Neural progenitor cell (in vitro differentiated cells): Measurements from ENCODE around the gene NKD2. TPM values are rescaled to one million over a fixed set of nuclear protein-coding genes. Genes with fewer than 3 reads are reported as not detected.

ENCODE experiments used
- DNase-seq: peaks from one replicate; pipeline ENCODE4 v3.0.0-alpha.2; 2016; ENCODE audit warnings: low spot score
- H2AFZ ChIP-seq: fragments of 200-600 bp; sonication (generic); replicated peaks from 2 replicates; pipeline ENCODE4 v1.6.1; 2016; ENCODE audit warnings: antibody characterized with exemption
- H3F3A ChIP-seq: fragments of 200-600 bp; sonication (generic); 2 replicates; pipeline ENCODE4 v1.6.1; 2016; ENCODE audit warnings: antibody characterized with exemption, low read depth
- H3K27ac ChIP-seq: fragments of 200-600 bp; sonication (generic); 2 replicates; pipeline ENCODE4 v1.5.1; 2016; ENCODE audit warnings: mild to moderate bottlenecking
- H3K27me3 ChIP-seq: fragments of 200-600 bp; sonication (generic); 2 replicates; pipeline ENCODE4 v1.6.1; 2016; ENCODE audit warnings: mild to moderate bottlenecking, moderate library complexity
- H3K36me3 ChIP-seq: fragments of 200-600 bp; sonication (generic); 2 replicates; pipeline ENCODE4 v1.5.1; 2016
- H3K4me1 ChIP-seq: fragments of 200-600 bp; sonication (generic); 2 replicates; pipeline ENCODE4 v1.6.1; 2016; ENCODE audit warnings: mixed run types
- H3K4me2 ChIP-seq: fragments of 200-600 bp; sonication (generic); 2 replicates; pipeline ENCODE4 v1.6.1; 2016
- H3K4me3 ChIP-seq: fragments of 200-600 bp; sonication (generic); 2 replicates; pipeline ENCODE4 v1.5.1; 2016
- H3K79me2 ChIP-seq: fragments of 200-600 bp; sonication (generic); 2 replicates; pipeline ENCODE4 v1.6.1; 2016; ENCODE audit warnings: low read depth
- H3K9ac ChIP-seq: fragments of 200-600 bp; sonication (generic); 2 replicates; pipeline ENCODE4 v1.6.1; 2016
- H3K9me3 ChIP-seq: fragments of 200-600 bp; sonication (generic); 2 replicates; pipeline ENCODE4 v1.5.1; 2016; ENCODE audit warnings: low read depth
- H4K20me1 ChIP-seq: fragments of 200-600 bp; sonication (generic); 2 replicates; pipeline ENCODE4 v1.6.1; 2016; ENCODE audit warnings: low read depth
- H3K27ac Mint-ChIP-seq: 3 replicates; pipeline ENCODE4 v1.8.0; 2021; ENCODE audit warnings: mixed read lengths
- H3K27me3 Mint-ChIP-seq: 2 replicates; pipeline ENCODE4 v1.8.0; 2022; ENCODE audit warnings: low read depth, mild to moderate bottlenecking, inconsistent platforms, moderate library complexity, mixed read lengths; ENCODE audit not compliant: insufficient read depth
- H3K36me3 Mint-ChIP-seq: 3 replicates; pipeline ENCODE4 v1.8.0; 2021; ENCODE audit warnings: mixed read lengths
- H3K4me1 Mint-ChIP-seq: 3 replicates; pipeline ENCODE4 v1.8.0; 2021; ENCODE audit warnings: mixed read lengths
- H3K4me3 Mint-ChIP-seq: 3 replicates; pipeline ENCODE4 v1.8.0; 2021; ENCODE audit warnings: mild to moderate bottlenecking, moderate library complexity, mixed read lengths
- H3K9me3 Mint-ChIP-seq: 3 replicates; pipeline ENCODE4 v1.8.0; 2020; ENCODE audit warnings: mixed read lengths
- EZH2 ChIP-seq: fragments of 200-600 bp; sonication (generic); IDR thresholded peaks from 2 replicates; pipeline ENCODE4 v1.6.1; 2017; ENCODE audit warnings: antibody characterized with exemption, mild to moderate bottlenecking, moderate library complexity
- EZH2phosphoT487 ChIP-seq: fragments of 200-600 bp; sonication (generic); IDR thresholded peaks from 2 replicates; pipeline ENCODE4 v1.6.1; 2017; ENCODE audit warnings: antibody characterized with exemption
- total RNA-seq: library from RNA; depleted of rRNA; stranded (reverse); fragments of >200 nt; gene quantifications from 2 replicates; pipeline ENCODE4 v1.2.3, GENCODE V29; 2015; ENCODE audit warnings: low replicate concordance
- TF ChIP-seq, protein P1 (sequence below): fragments of 200-600 bp; sonication (generic); IDR thresholded peaks from 2 replicates; pipeline ENCODE4 v1.5.1; 2017; ENCODE audit warnings: antibody characterized with exemption, mild to moderate bottlenecking

NKD2 gene
- total RNA-seq, 1 donor from 2014 or later = 1.3 TPM

DNA sequence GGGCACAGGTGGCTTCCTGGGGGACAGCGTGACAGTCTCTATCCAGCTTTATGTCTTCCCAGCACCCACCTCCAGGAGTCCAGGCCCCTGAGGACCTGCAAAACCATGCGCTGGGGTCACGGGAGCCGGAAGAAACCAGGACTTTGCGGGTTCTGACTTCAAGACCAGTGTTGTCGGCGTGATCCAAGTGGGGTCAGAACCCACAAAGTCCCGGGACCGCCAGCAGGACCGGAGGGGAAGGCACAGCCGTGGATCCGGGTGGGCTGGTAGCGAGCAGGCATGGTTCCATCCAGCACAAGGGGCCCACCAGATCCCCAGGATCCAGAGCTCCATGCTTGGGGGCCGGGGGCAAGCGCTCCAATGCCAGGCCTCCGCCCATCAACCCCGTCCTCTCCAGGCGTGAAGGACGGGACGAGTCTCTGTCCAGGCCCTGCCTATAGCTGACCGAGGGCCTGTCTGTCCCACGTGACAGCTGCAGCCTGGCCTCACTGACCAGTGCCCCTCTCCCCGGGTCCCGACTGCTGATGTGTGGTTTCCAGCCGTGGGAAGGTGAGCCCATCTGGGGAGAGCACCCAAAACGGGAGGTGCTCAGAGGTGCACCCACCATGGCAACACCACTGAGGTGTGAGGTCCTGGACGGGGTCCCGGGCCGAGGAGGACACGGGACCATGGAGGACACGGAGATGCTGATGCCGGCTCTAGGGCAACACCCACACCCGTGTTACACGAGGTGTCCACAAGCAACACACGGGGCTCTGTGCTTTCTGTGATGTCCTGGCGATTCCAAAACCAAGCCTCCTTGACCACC lies 54.4 kb downstream of the NKD2 start:
- no peaks in the 10 kb centered on the region for H3K36me3 Mint-ChIP-seq
- H3K27ac Mint-ChIP-seq = no peak overlapping the region
- Histone ChIP-seq H3K27ac (no peak overlapping the region), H3K4me1 (no peaks in the 10 kb centered on the region), H3K9ac (no peak overlapping the region), H4K20me1 (peaks cover 7% of the 10 kb centered on the region), H3F3A (no peaks in the 10 kb centered on the region), H3K4me3 (no peak overlapping the region), H3K4me2 (no peak overlapping the region), H3K27me3 (no peaks in the 10 kb centered on the region), H3K79me2 (no peaks in the 10 kb centered on the region), H2AFZ (no peak overlapping the region), H3K9me3 (no peaks in the 10 kb centered on the region), H3K36me3 (no peaks in the 10 kb centered on the region)
- peaks cover 5% of the 10 kb centered on the region for H3K4me1 Mint-ChIP-seq
- no peak overlapping the region for H3K4me3 Mint-ChIP-seq
- H3K9me3 Mint-ChIP-seq = no peaks in the 10 kb centered on the region
- TF ChIP-seq, protein P1, sequence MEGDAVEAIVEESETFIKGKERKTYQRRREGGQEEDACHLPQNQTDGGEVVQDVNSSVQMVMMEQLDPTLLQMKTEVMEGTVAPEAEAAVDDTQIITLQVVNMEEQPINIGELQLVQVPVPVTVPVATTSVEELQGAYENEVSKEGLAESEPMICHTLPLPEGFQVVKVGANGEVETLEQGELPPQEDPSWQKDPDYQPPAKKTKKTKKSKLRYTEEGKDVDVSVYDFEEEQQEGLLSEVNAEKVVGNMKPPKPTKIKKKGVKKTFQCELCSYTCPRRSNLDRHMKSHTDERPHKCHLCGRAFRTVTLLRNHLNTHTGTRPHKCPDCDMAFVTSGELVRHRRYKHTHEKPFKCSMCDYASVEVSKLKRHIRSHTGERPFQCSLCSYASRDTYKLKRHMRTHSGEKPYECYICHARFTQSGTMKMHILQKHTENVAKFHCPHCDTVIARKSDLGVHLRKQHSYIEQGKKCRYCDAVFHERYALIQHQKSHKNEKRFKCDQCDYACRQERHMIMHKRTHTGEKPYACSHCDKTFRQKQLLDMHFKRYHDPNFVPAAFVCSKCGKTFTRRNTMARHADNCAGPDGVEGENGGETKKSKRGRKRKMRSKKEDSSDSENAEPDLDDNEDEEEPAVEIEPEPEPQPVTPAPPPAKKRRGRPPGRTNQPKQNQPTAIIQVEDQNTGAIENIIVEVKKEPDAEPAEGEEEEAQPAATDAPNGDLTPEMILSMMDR = no peak
- no peak for TF ChIP-seq EZH2phosphoT487
- no peak for DNase-seq
- H3K27me3 Mint-ChIP-seq = peaks cover 5% of the 10 kb centered on the region

DNA sequence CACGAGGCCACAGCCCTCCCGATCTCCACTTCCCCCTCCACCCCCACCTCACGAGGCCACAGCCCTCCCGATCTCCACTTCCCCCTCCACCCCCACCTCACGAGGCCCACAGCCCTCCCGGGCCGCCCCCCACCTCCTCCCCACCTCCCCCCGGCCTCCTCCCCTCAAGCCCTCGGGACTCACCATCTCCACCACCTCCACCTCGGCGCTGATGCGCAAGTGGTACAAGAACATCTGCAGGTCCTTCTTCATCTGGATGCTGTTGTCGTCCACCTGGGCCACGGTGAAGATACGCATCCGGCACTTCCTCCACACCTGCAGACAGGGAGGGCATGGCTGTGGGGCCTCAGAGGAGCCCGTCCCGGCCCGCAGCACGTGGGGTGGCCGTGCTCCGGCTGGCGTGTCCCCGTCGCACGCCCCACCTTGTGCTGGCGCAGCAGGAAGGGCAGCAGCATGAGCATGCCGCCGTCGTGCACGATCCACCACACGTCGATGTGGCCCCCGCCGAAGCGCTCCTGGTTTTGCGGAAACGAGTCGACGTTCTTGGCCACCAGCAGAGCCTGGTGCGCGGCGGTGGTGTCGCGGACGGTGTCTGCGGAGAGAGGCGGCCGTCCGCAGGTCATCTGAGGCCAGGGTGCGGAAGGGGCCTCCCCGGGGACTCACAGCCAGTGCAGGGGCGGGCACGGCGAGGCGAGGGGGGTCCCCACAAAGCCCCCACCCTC lies 55.2 kb downstream of the NKD2 start:
- H3K27me3 Mint-ChIP-seq = peaks cover 5% of the 10 kb centered on the region
- no peak overlapping the region for H3K4me3 ChIP-seq

DNA sequence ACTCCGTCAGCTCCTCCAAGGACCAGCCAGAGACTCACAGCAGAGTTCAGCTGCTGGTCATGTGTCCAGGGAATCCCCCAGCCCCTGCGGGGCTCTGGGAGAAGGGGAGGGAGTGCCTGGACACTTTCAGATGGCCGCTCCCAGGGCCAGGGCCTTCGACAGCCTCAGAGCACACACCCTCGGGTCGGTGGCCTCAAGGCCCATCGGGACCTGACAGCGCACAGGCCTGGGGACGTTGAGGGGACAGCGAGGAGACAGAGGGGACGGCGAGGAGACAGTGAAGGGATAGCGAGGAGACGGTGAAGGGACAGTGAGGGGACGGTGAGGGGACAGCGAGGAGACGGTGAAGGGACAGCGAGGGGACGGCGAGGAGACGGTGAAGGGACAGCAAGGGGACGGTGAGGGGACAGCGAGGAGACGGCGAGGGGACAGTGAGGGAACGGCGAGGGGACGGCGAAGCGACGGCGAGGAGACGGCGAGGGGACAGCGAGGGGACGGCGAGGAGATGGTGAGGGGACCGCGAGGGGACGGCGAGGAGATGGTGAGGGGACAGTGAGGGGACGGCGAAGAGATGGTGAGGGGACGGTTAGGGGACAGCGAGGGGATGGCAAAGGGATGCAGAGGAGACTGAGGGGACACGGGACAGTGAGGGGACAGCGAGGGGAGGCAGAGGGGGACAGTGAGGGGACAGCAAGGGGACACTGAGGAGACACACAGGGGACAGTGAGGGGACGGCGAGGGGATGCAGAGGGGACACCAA lies 56.0 kb downstream of the NKD2 start:
- TF ChIP-seq, protein P1 = no peak
- TF ChIP-seq EZH2phosphoT487 (no peak), EZH2 (no peak)
- no peak for DNase-seq
- no peaks in the 10 kb centered on the region for H3K36me3 Mint-ChIP-seq
- H3K4me1 Mint-ChIP-seq = peaks cover 5% of the 10 kb centered on the region
- Histone ChIP-seq H3K27ac (no peak overlapping the region), H3K4me2 (no peak overlapping the region), H3K79me2 (no peaks in the 10 kb centered on the region), H3K27me3 (no peaks in the 10 kb centered on the region), H3K4me1 (no peaks in the 10 kb centered on the region), H3K4me3 (no peak overlapping the region), H4K20me1 (peaks cover 8% of the 10 kb centered on the region), H3F3A (no peaks in the 10 kb centered on the region), H3K9ac (no peak overlapping the region), H2AFZ (no peak overlapping the region), H3K36me3 (no peaks in the 10 kb centered on the region), H3K9me3 (no peaks in the 10 kb centered on the region)
- H3K9me3 Mint-ChIP-seq = no peaks in the 10 kb centered on the region
- no peak overlapping the region for H3K4me3 Mint-ChIP-seq
- no peak overlapping the region for H3K27ac Mint-ChIP-seq
- peaks cover 5% of the 10 kb centered on the region for H3K27me3 Mint-ChIP-seq

More for the DNA sequence above, 55.2 kb downstream of the NKD2 start:
- no peak overlapping the region for H3K4me3 Mint-ChIP-seq
- H3K79me2 ChIP-seq = no peaks in the 10 kb centered on the region
- peaks cover 8% of the 10 kb centered on the region for H4K20me1 ChIP-seq
- no peak overlapping the region for H2AFZ ChIP-seq
- H3K4me1 ChIP-seq = no peaks in the 10 kb centered on the region
- no peaks in the 10 kb centered on the region for H3K9me3 ChIP-seq
- no peak overlapping the region for H3K4me2 ChIP-seq
- TF ChIP-seq, protein P1 = no peak
- TF ChIP-seq EZH2 = no peak
- no peaks in the 10 kb centered on the region for H3F3A ChIP-seq
- H3K36me3 Mint-ChIP-seq = no peaks in the 10 kb centered on the region
- H3K4me1 Mint-ChIP-seq = peaks cover 5% of the 10 kb centered on the region
- no peak for DNase-seq
- H3K36me3 ChIP-seq = no peaks in the 10 kb centered on the region
- H3K9me3 Mint-ChIP-seq = no peaks in the 10 kb centered on the region
- no peaks in the 10 kb centered on the region for H3K27me3 ChIP-seq
- H3K27ac Mint-ChIP-seq = no peak overlapping the region
- H3K9ac ChIP-seq = no peak overlapping the region
- H3K27ac ChIP-seq = no peak overlapping the region
